ENCODE results near the gene FAM120B.

Gene FAM120B

DNA sequence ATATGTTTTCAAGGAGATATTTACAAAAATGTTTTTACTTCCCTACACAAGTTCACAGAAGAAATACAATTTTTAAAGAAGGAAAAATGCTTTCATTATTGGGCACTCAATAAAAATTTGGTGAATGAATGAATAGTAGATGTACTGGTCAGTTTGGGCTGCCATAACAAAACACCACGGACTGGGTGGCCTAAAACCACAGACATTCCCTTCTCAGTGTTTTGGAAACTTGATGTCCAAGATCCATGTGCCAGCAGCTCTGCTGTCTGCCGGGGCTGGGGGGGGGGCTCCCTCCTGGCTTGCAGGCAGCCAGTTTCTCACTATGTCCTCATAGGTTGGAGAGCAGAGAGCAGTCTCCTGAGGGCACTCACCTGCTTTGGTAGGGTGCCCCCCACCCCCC lies 62.0 kb downstream of the FAM120B start:
- no peak overlapping the region for H3K4me3 ChIP-seq
- TF ChIP-seq, protein P1, sequence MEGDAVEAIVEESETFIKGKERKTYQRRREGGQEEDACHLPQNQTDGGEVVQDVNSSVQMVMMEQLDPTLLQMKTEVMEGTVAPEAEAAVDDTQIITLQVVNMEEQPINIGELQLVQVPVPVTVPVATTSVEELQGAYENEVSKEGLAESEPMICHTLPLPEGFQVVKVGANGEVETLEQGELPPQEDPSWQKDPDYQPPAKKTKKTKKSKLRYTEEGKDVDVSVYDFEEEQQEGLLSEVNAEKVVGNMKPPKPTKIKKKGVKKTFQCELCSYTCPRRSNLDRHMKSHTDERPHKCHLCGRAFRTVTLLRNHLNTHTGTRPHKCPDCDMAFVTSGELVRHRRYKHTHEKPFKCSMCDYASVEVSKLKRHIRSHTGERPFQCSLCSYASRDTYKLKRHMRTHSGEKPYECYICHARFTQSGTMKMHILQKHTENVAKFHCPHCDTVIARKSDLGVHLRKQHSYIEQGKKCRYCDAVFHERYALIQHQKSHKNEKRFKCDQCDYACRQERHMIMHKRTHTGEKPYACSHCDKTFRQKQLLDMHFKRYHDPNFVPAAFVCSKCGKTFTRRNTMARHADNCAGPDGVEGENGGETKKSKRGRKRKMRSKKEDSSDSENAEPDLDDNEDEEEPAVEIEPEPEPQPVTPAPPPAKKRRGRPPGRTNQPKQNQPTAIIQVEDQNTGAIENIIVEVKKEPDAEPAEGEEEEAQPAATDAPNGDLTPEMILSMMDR (IDR thresholded peaks at IDR 0.05) = no peak
- no peak for DNase-seq (ENCODE audit: low spot score)
- H3K27ac ChIP-seq = no peak overlapping the region

DNA sequence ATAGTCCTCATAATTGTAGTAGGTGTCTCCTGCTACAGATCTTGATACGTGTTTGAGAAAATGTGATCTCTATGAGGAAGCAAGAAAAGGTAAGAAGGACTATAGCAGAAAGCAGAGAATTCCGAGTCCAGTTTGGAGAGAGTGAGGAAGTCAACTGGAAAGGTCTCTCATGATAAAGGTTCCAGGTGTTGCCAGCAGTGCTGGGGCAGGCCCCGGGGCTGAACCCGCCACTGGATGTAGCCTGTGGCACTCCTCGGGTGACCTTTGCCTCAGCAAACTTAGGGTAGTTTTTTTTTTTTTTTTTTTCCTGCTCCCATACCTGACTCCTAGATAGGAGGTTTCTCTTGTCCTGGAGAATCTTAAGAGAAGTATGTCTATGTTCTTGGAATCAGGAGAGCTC lies 62.8 kb downstream of the FAM120B start:
- Histone ChIP-seq H3K27ac (no peak overlapping the region), H3K4me3 (no peak overlapping the region)
- TF ChIP-seq, protein P1 (IDR thresholded peaks at IDR 0.05) = no peak
- DNase-seq (ENCODE audit: low spot score) = no peak

DNA sequence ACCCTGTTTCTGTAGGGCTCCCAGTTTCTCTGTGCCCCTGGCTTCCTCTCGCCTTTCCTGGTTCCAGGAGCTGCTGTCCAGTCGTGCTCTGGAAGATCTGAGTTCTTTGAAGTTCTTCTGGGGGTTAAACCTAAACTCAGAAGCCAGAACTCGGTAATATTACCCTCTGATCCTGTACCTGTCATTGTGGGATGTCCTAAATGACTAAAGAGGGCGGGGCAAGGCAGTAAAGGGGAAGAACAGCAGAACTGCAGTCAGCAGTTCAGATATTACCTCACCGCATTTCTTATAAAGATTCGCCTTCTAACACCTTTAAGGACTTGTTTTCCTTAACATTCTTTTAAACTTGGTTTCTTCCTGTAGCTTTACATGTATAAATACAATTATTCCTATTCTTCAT lies 63.9 kb downstream of the FAM120B start:
- TF ChIP-seq, protein P1 (IDR thresholded peaks at IDR 0.05) = no peak
- no peak overlapping the region for H3K4me3 ChIP-seq
- H3K27ac ChIP-seq = no peak overlapping the region
- no peak for DNase-seq (ENCODE audit: low spot score)

DNA sequence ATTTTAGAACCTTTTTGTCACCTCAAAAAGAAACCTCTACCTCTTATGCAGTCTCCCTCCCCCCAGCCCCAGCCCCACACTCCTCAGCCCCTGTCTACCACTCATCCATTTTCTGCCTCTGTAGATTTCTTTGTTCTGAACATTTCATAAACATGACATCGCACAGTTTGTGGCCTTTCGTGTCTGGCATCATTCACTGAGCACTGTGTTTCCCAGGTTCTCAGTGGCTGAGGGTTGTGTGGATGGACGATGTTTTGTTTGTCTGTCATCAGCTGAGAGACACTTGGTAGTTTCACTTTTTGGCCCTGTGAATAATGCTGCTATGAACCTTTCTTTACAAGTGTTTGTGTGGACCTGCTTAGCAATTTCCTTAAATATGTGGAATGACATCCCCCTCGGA lies 64.5 kb downstream of the FAM120B start:
- TF ChIP-seq, protein P1 (IDR thresholded peaks at IDR 0.05) = no peak
- no peak for DNase-seq (ENCODE audit: low spot score)
- no peak overlapping the region for H3K27ac ChIP-seq
- no peak overlapping the region for H3K4me3 ChIP-seq

DNA sequence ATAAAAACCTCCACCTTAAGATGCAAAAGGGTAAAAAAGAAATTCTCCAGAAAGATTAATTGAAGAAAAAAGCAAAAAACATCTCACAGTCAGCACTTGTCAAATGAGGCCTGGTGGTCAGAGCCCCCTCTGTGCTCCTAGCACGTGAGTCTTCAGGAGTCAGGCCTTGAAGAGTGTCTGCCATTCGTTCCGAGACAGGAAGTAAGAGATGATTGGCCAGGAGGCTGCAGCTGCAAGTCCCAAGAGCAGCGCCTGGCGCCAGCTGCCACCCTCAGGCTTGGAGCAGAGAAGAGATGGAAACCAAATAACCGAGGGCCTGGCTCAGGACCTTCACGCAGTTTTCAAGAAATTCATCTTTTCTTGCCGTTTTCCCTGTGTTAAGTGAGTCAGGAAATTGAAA lies 65.0 kb downstream of the FAM120B start:
- H3K27ac ChIP-seq = no peak overlapping the region
- no peak overlapping the region for H3K4me3 ChIP-seq
- no peak for DNase-seq (ENCODE audit: low spot score)

DNA sequence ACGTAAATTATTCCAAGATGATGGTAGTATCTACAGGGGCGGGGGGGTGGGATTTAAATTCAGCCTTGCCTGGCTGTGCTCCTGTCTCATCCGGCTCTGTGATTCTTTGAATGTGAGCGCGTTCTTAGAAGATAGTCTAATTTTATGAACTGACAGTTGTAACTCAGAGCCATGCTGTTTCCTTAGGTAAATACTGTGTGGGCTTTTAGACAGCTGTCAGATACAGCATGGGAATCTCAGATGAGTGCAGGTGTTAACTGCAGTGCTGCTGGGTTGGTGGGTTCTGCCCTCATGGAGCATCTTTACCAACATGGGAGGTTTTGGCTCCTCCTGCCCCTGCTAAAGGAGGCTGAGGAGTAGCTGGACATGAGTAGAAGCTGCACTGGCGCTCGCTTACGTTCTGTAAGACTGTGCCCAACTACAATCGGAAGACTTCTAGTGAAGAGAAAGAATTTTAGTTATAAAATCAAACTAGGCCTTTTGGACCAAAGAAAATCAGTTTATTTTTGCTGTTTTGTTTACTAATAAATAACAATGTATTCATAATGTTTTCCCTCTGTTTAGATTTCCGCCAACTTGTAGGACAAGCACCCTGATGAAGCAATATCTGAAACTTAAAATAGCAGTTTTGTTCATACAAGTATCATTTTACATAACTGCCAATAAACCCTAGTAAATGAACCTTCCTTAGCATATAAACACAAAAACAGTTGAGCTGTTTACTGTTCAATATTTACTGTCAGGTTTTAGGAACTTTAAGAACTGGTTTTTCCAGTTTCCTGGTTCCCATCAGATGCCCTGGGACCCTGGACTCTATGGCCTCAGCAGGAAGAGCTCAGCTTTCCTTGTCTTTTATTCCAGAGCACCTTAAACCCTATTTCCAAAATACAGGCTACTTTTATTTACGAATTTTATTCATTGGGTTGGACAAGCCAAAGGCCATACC lies 66.1 kb downstream of the FAM120B start:
- TF ChIP-seq, protein P1 (IDR thresholded peaks at IDR 0.05) = no peak
- H3K27ac ChIP-seq = no peak overlapping the region
- DNase-seq (ENCODE audit: low spot score) = no peak
- no peak overlapping the region for H3K4me3 ChIP-seq

More for the DNA sequence above, 65.0 kb downstream of the FAM120B start:
- TF ChIP-seq, protein P1 (IDR thresholded peaks at IDR 0.05) = no peak
